ENCODE results near the gene ESAM.

The ESAM gene

DNA sequence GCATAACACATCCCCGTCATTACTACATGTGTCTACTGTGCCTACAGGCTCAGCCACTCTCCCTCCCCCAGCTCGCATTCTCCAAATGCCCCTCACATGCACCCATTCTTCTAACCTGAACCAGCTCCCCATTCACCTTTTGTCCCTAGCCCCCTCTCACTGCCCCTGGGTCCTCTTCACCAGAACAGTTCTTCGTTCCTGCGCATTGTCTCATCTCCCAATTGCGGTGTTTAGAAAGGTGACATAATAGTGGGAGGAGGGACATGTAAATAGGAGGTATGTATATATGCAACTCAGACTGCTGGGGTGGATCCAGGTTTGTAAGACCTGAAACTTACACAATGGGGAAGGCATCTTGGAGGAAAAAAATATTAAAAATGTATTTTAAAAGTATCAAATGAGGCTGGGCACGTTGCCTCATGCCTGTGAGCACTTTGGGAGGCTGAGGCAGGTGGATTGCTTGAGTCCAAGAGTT lies 5.3 kb downstream of the ESAM start:
- Histone ChIP-seq H3K4me3 (replicated peaks; ENCODE audit: low read depth, low read length) (no peak overlapping the region), H3K36me3 (ENCODE audit: control insufficient read depth, insufficient read depth, low read length) (peaks cover 4% of the 10 kb centered on the region; the same call in 1 of the 2 replicates), H3K27me3 (replicated peaks; ENCODE audit: control insufficient read depth, insufficient read depth, low read length) (no peaks in the 10 kb centered on the region)
- no peak for DNase-seq (ENCODE audit: extremely low read depth, insufficient read length)
- TF ChIP-seq, protein P1, sequence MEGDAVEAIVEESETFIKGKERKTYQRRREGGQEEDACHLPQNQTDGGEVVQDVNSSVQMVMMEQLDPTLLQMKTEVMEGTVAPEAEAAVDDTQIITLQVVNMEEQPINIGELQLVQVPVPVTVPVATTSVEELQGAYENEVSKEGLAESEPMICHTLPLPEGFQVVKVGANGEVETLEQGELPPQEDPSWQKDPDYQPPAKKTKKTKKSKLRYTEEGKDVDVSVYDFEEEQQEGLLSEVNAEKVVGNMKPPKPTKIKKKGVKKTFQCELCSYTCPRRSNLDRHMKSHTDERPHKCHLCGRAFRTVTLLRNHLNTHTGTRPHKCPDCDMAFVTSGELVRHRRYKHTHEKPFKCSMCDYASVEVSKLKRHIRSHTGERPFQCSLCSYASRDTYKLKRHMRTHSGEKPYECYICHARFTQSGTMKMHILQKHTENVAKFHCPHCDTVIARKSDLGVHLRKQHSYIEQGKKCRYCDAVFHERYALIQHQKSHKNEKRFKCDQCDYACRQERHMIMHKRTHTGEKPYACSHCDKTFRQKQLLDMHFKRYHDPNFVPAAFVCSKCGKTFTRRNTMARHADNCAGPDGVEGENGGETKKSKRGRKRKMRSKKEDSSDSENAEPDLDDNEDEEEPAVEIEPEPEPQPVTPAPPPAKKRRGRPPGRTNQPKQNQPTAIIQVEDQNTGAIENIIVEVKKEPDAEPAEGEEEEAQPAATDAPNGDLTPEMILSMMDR (IDR thresholded peaks at IDR 0.05; ENCODE audit: insufficient read depth, low read length, poor library complexity, severe bottlenecking): no peak

DNA sequence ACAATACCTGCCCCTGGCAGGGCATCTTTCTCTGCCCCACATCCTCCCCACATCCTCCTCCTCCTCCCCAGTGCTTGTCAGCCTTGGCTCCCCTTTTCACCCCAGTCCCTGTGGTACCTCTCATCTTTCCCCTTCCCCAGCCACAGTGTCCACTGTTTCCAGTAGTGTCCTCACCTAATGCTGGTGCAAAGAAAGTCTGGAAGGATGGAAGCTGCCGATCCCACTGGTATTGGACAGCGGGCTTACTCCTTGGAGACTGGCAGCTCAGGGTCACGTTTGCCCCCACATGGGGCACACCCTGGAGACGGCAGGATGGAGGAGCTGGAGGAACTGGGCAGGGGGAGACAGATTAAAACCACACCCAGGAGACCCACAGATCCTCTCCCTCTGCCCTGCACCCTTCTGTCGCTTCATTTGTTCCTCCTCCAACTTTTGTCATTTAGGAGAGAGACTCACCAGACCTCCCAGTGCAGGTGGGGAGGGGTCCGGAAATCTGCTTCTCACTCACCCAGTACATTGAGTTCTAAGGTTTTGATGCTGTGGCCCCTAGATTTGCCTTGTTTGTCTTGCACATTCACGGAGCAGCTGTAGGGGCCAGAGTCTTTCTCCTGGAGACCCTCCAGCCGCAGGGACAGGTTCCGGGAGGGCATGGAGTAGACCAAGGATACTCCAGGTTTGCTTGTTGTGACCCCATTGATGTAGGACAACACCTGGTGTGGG lies 5.9 kb downstream of the ESAM start:
- TF ChIP-seq, protein P1 (IDR thresholded peaks at IDR 0.05; ENCODE audit: insufficient read depth, low read length, poor library complexity, severe bottlenecking): no peak
- peaks cover 4% of the 10 kb centered on the region; the same call in 1 of the 2 replicates for H3K36me3 ChIP-seq (ENCODE audit: control insufficient read depth, insufficient read depth, low read length)
- DNase-seq (ENCODE audit: extremely low read depth, insufficient read length): no peak
- H3K4me3 ChIP-seq (replicated peaks; ENCODE audit: low read depth, low read length): no peak overlapping the region
- no peaks in the 10 kb centered on the region for H3K27me3 ChIP-seq (replicated peaks; ENCODE audit: control insufficient read depth, insufficient read depth, low read length)

DNA sequence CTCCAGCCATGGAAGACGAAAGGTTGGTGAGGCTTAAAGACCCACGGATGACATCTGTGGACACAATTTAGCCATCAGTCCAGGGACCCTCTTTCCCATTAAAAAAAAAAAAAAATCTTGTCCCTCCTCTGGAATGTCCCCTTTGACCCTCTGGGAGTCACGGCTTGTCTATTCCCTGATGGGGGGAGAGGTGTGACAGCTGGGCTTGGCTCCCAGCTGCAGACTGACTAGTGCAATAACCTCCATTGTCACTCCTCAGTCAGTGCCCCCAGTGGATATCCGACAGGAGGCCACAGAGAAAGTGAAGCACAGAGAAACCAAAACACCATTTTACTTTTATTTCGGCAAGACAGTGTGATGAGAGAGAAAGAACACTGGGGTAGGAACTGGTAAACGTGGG lies 7.4 kb downstream of the ESAM start:
- no peak for DNase-seq (ENCODE audit: extremely low read depth, insufficient read length)
- Histone ChIP-seq H3K36me3 (ENCODE audit: control insufficient read depth, insufficient read depth, low read length) (peaks cover 4% of the 10 kb centered on the region; the same call in 1 of the 2 replicates), H3K27me3 (replicated peaks; ENCODE audit: control insufficient read depth, insufficient read depth, low read length) (no peaks in the 10 kb centered on the region), H3K4me3 (replicated peaks; ENCODE audit: low read depth, low read length) (no peak overlapping the region)
- TF ChIP-seq, protein P1 (IDR thresholded peaks at IDR 0.05; ENCODE audit: insufficient read depth, low read length, poor library complexity, severe bottlenecking): no peak

DNA sequence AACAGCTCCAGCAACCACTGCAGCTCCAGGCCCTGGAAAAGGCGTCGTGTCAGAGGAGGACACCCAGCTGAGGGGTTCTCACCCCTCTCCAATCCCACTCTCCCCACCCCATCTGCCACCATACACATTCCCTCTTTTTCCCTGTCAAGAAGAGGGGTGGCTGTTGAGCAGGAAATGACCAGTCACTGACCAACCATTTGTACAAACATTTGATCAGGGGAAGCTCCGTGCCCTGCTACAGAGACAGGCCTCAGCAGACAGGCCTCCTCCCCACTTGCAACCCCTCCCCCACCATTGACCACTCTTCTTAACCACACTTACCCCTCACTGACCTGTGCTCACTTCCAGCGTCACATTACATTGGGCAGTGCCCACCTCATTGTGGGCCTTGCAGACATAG lies 7.8 kb downstream of the ESAM start:
- DNase-seq (ENCODE audit: extremely low read depth, insufficient read length): no peak

DNA sequence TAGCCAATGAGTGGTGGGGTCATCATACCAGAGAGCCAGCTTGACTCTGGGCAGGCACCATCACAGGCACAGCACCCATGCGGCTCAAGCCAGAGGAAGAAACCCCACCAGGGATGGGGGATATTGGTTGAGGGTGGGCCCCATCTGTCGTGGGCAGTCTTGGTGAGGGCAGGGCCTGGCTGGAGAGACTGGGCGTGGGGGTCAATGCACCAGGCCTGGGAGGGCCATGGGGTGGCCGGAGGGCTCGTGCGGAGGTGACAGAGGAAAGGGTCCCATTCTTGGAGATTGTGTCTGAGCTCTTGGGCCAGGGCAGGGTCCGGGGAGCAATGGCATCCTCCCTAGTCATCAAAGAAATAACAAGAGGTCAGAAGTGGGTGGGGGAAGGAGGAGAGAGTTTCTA lies 8.5 kb downstream of the ESAM start:
- TF ChIP-seq, protein P1 (IDR thresholded peaks at IDR 0.05; ENCODE audit: insufficient read depth, low read length, poor library complexity, severe bottlenecking): no peak
- H3K4me3 ChIP-seq (replicated peaks; ENCODE audit: low read depth, low read length): no peak overlapping the region
- peaks cover 4% of the 10 kb centered on the region; the same call in 1 of the 2 replicates for H3K36me3 ChIP-seq (ENCODE audit: control insufficient read depth, insufficient read depth, low read length)
- no peaks in the 10 kb centered on the region for H3K27me3 ChIP-seq (replicated peaks; ENCODE audit: control insufficient read depth, insufficient read depth, low read length)
- DNase-seq (ENCODE audit: extremely low read depth, insufficient read length): no peak

More for the DNA sequence above, 7.8 kb downstream of the ESAM start:
- H3K27me3 ChIP-seq (replicated peaks; ENCODE audit: control insufficient read depth, insufficient read depth, low read length): no peaks in the 10 kb centered on the region
- no peak overlapping the region for H3K4me3 ChIP-seq (replicated peaks; ENCODE audit: low read depth, low read length)
- peaks cover 4% of the 10 kb centered on the region; the same call in 1 of the 2 replicates for H3K36me3 ChIP-seq (ENCODE audit: control insufficient read depth, insufficient read depth, low read length)
- TF ChIP-seq, protein P1 (IDR thresholded peaks at IDR 0.05; ENCODE audit: insufficient read depth, low read length, poor library complexity, severe bottlenecking): no peak

Data from GM06990 (cell line).